Lower leg skin (tissue), 3 donors: Measurements from ENCODE around the gene SMO.

Experiments used
- CTCF ChIP-seq, 3 donors: fragments of 450-650 bp; IDR thresholded peaks; one replicate each; pipeline ENCODE4 v1.5.1; 2016; ENCODE audit warnings: antibody characterized with exemption in 3 of 3, mild to moderate bottlenecking in 3 of 3, moderate library complexity in 2 of 3
- POLR2A ChIP-seq, 2 donors: fragments of 450-650 bp; IDR thresholded peaks; one replicate each; pipeline ENCODE4 v1.6.1; 2016 to 2017; ENCODE audit warnings: antibody characterized with exemption in 2 of 2, mild to moderate bottlenecking in 1 of 2, moderate library complexity in 1 of 2

GRCh38 chr7:129202058-129202777 is 13.8 kb downstream of the SMO start:
- TF ChIP-seq CTCF (IDR thresholded peaks at IDR 0.05) (no peak), POLR2A (IDR thresholded peaks at IDR 0.05) (no peak)
